NCI-H1048 (cell line): ENCODE data around the gene TEX13D.
"Not testable (repeated sequence)": the region's sequence is repeated elsewhere in the genome, so short reads cannot be mapped to it uniquely, and the experiment has no call there.

Source experiments
- DNase-seq: peaks from one replicate; lab custom pipeline; 2025; lab: John Stamatoyannopoulos, UW

TEX13D gene

DNA sequence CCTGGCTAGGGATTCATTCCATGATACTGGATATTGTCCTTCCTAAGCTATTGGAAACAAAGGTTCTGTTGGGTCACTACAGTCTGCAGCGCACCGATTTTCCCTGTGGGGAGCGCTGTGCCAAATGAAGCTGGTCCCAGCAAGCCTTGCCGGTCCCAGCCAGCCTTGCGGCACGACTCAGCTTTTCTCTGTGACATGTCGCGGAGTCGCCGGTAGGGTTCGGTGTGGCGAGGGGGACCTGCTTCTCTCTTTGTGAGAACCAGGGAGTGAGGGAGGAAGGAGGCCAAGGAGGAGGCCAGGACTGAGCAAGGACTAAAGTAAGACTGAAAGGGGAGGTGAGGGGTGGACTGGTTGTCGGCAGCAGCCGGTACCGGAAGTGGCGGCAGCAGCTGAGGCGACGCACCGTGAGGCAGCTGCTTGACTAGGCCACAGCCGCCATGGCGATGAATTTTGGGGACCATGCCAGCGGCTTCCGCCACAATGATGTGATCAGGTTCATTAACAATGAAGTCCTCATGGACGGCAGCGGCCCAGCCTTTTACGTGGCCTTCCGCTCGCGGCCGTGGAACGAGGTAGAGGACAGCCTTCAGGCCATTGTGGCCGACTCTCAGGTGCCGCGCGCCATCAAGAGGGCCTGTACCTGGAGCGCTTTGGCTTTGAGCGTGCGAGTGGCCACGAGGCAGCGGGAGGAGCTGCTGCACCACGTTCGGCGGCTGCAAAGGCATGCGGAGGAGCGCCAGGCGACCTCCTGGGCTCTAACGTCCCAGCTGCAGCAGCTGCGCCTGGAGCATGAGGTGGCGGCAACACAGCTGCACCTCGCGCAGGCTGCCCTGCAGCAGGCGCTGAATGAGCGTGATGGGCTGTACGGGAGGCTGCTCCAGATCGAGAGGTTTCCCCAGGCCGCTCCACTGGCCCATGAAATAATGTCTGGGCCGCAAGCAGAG is at the start of gene TEX13D:
Gene TEX13D, plus strand, starts transcription at position 180 of the 944 bp plus-strand sequence. Its CDS starts 258 bp downstream, at position 438.
- DNase-seq: no peak

DNA sequence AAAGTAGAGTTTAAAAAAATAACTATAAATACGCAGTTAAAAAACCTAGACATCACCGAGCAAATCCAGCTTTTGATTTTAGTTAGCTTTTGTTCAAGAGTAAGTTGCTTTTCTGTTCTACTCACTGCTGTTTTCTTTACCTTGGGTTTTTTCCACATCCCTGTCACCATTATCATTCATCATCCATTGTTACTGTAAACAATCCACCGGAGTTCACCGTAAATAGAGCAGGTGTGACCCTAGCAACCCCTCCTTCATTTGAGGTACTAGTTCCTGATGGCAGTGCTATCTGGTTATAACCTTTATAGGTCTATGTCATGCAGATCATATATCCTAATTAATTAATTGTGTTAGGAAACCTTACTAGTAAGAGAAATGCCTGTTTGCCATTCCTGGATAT is 43.0 kb upstream of the TEX13D start:
- DNase-seq: no peak

DNA sequence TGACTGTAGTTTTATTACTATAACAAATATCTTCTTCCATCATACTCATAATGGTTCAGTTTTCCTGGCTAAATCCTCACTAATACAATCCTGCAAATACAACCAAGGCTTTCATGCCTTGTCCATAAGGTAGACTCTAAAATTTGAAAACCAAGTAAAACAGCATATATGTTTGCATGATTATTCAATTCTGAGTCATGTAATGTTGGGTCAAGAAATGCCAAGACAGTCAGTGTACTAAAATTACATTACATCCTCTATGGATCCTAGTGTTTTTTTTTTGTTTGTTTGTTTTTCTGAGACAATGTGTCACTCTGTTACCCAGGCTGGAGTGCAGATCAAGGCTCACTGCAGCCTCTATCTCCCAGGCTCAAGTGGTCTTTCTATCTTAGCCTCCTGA is 38.6 kb upstream of the TEX13D start:
- no peak for DNase-seq

DNA sequence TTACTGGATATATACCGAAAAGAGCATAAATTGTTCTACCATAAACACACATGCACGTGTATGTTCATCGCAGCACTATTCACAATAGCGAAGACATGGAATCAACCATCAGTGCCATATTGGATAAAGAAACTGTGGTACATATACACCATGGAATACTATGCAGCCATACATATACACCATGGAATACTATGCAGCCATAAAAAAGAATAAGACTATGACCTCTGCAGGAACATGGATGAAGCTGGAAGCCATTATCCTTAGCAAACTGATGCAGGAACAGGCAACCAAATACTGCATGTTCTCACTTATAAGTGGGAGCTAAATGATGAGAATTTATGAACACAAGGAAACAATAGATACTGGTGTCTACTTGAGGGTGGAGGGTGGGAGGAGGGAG is 33.1 kb upstream of the TEX13D start:
- not testable (repeated sequence) for DNase-seq

DNA sequence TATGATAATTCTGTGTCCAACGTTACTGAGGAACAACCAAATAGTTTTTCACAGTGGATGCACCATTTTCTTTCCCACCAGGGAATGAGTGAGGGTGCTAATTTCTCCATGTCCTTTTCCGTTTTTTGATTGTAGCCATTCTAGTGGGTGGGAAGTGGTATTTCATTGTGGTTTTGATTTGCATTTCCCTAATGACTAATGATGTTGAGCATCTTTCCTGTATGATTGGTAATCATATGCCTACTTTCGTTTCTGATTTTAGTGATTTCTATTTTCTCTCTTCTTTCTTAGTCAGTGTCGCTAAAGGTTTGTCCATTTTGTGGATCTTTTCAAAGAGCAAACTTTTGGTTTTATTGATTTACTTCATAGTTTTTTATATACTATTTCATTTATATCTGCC is 32.1 kb upstream of the TEX13D start:
- no peak for DNase-seq

DNA sequence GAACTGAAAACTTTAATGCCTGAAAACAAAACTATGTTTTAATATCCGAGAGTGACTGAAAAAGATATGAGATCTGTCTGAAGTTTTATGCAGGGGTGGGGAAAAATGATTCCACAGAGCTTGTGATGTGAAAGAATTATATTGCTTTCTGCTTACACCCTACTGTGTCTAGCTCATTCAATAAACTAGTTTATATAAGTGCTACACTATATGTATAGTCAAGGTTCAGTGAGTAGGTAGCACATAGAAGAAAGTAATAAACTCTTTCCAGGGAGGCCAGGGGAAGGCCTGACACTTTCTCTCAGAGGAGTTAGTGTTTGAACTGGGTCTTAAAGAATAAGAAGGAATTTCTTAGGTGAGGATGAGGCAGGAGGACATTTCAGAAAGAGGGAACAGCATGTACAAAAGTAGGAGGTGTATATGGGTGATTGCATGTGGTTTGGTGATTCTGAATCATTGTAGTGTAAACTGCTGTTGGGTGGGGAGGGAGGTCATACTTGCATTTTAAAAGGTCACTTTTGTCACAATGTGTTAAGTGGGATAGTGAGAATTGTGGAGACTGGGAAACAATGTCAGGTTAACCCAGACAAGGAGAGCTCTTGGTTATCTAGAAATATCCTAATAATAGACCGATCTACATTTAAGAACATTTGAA is 25.1 kb upstream of the TEX13D start:
- DNase-seq: no peak

DNA sequence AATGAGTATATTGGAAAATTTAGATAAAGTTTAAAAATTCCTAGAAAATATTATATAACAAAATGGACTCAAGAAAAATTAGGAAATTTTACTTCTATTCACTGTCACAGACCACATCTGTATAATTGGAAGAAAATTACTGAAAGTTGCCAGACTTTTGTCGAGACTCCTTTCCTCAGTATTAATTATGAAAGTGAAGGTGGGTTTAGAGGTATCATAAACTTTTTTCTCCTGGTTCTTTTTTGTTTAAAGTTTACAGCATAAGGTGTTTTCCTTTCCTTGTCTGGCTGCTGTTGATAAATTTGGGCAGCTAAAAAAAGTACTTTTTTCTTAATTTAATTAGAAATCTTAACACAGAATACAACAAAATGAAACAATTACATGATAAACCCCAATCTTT is 6.7 kb upstream of the TEX13D start:
- DNase-seq: no peak

DNA sequence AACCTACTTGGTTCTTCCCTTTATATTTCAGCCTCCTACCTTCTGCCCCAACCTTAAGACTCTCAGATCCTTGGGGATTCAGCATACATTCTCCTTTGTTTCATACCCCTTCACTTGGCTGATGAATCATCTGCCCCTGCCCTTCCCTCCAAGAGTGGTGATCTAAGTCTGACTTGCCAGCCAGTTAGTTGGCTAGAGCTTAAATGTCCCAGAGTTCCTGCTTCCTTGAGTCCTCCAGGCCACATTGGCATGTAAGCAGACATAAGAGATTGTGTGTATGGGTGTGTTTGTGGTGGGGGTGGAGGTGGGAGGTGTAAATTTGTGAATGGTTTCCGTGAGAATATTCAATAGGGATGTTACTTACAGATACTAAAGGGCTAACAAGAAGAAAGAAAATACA is 3.7 kb upstream of the TEX13D start:
- no peak for DNase-seq

DNA sequence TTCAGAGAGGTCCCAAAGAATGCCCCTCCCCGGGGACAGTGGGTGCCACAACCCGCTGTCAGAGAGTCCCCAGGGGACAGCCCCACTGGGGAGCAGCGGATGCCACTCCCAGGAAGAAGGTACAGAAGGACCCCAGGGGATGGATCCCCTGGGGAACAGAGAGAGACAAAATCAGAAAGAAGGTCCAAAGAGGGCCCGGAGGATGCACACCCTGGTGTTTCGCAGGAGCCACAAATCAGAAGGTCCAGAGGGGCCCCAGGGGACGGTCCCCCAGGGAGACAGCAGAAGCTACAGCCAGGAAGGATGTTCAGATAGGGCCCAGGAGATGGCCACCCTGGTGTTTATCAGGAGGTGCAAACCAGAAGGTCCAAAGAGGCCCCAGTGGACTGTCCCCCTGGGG is 1.4 kb downstream of the TEX13D start:
- no peak for DNase-seq

DNA sequence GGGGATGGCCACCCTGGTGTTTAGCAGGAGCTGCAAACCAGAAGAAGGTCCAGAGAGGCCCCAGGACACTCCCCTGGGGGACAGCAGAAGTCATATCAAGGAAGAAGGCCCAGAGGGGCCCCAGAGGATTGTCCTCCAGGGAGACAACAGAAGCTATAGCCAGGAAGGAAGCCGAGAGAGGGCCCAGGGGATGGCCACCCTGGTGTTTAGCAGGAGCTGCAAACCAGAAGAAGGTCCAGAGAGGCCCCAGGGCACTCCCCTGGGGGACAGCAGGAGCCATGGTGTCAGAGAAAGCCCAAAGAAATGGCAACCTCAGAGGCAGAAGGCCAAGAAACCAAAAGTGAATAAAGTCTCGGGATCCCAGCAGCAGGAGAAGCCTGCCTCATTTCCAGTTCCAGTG is 2.1 kb downstream of the TEX13D start:
- not testable (repeated sequence) for DNase-seq

DNA sequence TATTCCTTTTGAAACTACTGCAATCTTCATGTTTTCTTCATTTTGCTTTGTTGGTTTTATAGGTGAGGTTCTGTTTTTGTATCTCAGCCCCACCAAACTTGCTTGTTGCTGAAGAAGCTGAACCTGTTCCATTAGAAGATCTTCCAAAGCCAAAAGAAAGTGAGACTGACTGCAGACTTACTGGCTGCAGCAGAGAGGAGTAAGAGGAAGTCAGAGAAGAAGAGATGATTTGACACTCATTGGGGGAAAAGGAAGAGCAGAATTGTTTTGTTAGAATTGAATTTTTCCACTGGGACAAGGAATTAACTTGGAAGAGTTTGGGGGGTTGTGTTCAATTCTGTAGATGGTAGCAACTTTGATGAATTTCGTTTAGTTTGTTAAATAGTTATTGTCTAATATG is 3.1 kb downstream of the TEX13D start:
- DNase-seq: no peak

DNA sequence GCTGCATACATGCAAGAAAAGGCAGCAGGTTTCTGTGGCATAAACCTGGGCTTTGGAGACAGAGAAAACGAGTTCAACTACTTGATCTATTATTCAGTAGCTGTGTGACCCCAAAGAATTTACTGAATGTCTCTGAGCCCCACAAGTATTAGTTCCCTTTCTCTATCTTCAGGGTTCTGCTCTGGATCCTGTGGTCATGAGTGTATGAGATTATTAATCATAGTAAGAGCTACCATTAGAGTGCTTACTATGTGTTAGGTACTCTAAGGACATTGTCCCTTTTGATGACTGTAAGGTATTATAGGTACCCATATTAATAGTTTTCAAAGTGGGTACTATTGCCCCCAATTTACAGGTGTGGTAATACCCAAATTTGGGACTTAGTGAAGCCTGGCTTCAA is 5.5 kb downstream of the TEX13D start:
- no peak for DNase-seq

DNA sequence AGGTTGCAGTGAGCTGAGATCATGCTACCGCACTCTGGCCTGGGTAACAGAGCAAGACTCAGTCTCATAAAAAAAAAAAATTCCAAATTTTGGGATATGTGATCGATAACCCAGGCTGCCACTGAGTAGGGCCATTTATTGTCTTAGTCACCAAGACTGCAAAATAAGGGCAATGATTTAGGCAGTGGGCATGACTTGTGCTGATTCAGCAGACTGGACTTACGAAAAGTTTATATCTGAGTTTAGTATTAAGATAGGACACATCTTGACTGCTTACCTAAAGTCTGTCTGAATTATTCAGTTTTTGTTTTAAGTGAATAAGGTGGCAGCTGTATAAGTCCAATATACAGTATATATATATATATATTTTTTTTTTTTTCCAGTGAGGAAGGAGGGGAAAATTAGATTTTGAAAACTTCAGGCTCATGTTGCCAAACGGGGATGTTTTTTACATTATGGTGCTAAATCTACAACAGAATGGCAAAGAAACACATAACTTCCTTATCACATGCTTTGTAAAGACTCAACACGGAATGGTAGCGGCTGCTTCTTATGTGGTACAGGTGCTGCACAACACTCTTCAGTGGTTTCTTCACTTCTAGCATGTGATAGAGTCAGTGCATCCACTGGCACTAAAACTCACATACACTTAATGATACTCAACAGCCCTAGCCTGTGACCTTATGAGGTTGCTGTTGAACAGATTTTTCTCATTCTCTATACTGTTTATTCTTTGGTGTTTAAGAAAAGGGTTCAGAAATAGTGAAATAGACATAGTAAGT is 6.5 kb downstream of the TEX13D start:
- no peak for DNase-seq

DNA sequence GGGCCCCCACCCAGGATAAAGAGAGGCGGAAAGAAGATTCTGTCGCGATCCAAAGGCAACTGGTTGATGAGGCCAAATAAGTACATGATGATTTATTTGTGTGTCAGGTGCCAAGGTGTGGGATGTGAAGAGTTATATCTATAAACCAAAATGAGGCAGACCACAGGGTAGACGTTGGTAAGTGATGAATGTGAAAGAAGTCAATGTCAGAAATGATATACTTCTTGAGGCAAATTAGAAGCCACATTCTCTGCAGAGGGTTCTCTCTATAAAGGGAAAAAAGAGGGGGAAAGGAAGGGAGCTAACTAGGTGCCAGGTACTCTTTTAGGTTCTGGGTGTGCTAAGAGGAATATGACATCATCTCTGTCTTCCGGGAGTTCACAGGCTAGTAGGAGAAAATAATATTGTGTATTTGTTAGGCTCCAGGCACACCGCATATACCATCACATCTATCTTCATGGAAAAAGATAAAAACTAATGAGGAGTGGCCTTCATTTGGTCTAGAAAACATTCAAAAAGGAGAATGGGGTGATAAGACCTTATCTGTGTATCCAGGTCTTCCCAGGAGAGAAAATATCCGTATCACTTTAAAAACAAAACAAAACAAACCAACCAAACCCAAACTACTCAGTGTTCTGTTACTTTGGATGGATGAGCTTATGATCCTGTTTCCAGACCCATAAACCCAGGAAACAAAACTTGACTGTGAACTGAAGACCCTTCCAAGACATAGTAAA is 9.1 kb downstream of the TEX13D start:
- DNase-seq: no peak

DNA sequence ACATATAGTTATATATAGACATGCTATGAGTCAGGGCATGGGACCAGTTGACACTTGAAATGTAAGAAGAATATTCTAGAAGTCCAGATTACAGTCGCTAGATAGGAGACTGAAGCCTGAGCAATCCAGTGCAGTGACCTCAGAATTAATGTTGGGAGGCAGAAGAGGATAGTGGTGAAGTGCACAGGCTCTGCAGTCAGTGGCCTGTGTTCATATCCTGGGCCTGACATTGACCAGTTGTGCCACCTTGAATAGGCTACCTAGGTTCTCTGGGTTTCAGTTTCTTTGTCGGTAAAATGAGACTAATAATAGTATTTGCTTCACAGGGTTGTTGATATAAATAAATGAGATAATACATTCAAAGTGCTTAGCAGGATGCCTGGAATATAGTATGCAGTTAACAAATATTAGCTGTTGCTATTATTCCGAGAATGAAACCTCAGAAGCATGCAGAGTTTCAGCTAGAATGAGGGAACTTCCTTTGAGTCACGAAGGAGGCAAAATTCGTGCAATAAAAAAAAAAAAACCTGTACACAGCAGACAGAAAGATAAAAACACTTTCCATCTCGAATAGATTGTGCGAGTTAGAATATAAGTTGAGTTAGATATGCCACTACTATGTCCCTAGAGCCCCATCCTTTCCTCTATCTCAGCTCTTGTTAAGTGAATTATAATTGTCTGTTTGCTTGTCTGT is 9.9 kb downstream of the TEX13D start:
- DNase-seq: no peak

DNA sequence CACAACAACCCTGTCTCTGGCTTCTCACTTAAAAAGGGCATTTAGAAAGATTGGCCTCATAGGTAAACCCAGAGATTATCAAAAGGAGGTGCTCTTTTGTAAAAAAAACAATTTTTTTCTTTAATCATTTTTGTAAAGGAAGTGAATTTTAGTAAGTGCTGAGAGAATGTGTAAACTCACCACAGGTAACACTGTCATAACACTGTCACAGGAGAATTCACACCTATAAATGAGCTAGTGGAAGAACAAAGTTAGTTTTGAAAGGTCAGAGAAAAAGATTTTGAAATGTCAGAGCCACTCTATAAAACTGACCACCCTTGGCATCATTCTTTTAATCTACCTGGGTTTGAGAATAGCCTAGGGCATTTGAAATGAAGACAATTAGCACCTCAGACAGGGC is 10.6 kb downstream of the TEX13D start:
- no peak for DNase-seq

DNA sequence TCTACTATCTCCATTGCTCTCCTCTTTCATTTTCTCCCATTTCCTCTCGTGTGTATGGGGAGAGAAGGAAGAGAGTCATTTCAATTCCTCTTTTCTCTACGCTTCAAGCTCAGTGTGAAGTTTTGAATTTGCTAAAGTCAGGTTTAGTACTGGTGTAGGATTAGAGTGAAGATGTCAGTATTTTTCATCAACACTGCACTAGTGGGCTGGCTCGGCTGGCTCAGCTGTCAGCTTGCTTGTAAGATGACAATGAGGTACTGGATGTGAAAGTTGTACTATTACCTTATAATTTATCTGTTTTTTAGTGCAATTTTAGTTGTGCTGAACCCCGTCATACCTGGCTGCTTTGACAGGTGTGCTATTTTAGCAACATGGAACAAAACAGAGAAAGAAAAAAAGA is 11.8 kb downstream of the TEX13D start:
- DNase-seq: no peak

DNA sequence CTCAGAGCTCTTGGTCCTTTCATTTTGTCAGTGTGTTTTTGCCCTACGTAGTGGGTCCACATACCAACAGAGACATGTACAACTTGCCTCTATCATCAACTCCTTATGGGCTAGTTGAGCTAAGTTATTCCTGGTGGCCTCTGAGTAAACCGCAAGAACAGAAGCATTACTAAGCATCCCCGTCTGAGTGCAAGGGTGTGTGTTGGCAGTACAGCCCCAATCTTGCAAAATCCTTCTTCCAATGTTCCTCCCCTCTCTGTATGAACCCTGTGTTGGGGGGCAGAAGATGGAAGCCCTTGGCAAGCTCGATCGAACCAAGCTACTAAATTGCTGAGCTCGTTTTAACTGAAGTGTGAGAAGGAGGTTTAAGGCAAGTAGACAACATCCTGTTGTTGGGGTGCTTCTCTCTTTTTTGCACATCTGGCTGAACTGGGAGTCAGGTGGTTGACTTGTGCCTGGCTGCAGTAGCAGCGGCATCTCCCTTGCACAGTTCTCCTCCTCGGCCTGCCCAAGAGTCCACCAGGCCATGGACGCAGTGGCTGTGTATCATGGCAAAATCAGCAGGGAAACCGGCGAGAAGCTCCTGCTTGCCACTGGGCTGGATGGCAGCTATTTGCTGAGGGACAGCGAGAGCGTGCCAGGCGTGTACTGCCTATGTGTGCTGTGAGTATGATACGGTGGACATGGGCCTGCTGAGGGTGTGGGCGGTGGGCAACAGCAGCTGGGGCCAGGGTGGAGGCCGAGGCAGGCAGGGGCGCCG is 13.8 kb downstream of the TEX13D start, which contains the start of gene SH2D1A:
Gene SH2D1A, plus strand, starts transcription at position 447 of the 760 bp plus-strand sequence. Its CDS starts 80 bp downstream, at position 527.
- no peak for DNase-seq

DNA sequence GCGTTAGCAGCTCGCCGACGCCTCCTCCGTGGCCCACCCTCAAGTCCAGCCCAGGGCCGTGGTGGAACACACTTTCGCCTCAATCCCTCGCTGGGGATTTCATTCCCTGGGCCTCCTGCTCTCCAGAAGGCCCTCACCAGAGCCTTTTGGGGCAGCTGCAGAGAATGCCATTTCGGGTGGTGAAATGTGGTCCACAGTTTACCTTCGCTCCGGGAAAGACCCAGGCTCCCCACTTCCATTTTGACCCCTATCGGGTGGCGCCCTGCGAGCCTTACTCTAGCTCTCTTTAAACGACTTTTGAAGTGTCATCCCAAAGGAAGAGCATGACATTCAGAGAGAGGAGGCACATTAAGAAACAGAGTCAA is 14.4 kb downstream of the TEX13D start:
- no peak for DNase-seq

DNA sequence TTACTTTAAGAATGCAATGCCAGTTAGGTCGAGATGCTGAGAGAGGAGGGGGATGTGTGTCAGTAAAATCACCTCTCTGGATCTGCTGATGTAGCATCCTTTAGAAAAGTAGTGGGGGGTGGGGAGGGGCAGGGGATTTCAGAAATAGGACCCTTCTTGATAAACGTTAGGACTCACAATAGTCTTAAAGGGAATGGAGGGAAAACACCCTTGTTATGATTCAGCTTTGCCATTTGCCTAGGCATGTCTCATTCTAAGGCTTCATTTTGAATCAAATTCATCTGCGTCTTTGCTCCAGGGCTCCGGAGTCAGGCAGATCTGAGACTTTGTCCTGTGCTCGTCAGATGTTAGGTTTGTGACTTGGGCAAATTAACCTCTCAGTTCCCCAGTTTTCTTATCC is 14.8 kb downstream of the TEX13D start:
- DNase-seq: no peak

DNA sequence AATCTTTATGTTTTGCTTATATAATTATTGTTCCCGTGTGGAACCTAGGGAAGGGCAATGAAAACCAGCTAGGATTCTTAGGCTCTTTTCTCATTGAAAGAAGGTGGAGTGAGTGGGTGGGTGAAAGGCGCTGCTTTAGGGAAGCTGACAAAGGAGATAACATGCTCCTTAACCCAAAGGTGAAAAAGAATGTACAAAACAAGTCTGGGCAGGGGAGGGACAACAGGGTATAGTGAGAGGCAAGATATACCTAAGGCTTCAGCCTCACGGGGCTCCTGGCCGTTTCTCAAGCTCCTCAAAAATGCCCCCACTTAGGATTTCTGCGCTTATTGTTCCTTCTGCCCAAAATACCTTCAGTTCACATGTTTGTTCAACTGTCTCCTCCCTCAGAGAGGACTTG is 15.7 kb downstream of the TEX13D start:
- DNase-seq: no peak
